Esophagus squamous epithelium (tissue), 4 donors: ENCODE data around the gene AGT.

Experiments
- POLR2A ChIP-seq, 4 donors: fragments of 450-650 bp; IDR thresholded peaks; one replicate each; pipeline ENCODE4 v1.6.1; 2017; ENCODE audit warnings: antibody characterized with exemption in 4 of 4, mild to moderate bottlenecking in 4 of 4, moderate library complexity in 3 of 4
- TF ChIP-seq, protein P1 (sequence below), 6 experiments: fragments of 450-650 bp in 4 of 6; fragments of 200-600 bp in 2 of 6; sonication (generic) in 2 of 6; IDR thresholded peaks; one replicate each; pipeline ENCODE4 v1.5.1; 2016 to 2019; ENCODE audit warnings: antibody characterized with exemption in 6 of 6, mild to moderate bottlenecking in 4 of 6, moderate library complexity in 4 of 6

DNA sequence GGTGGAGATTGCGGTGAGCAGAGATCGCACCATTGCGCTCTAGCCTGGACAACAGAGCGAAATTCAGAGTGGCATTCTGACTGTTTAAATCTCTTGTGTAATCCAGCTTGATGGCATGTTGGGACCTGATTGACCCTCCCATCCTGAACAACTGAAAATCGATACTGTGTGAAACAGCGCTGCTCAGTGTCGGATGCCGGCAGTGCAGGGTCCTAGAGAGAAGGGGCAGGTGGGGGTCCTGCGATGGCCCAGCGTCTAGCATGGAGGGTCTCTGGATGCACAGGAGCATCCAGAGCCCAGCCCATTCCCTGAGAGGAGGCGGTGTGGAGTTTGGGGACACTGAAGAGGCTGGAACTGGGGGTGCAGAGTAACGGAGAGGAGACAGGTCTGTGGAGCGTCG, 15.8 kb downstream of the AGT start:
- TF ChIP-seq POLR2A (IDR thresholded peaks at IDR 0.05): no peak
- TF ChIP-seq, protein P1, sequence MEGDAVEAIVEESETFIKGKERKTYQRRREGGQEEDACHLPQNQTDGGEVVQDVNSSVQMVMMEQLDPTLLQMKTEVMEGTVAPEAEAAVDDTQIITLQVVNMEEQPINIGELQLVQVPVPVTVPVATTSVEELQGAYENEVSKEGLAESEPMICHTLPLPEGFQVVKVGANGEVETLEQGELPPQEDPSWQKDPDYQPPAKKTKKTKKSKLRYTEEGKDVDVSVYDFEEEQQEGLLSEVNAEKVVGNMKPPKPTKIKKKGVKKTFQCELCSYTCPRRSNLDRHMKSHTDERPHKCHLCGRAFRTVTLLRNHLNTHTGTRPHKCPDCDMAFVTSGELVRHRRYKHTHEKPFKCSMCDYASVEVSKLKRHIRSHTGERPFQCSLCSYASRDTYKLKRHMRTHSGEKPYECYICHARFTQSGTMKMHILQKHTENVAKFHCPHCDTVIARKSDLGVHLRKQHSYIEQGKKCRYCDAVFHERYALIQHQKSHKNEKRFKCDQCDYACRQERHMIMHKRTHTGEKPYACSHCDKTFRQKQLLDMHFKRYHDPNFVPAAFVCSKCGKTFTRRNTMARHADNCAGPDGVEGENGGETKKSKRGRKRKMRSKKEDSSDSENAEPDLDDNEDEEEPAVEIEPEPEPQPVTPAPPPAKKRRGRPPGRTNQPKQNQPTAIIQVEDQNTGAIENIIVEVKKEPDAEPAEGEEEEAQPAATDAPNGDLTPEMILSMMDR (IDR thresholded peaks at IDR 0.05): no peak
